Measurements from ENCODE around the gene FRRS1. TPM values are rescaled to one million over a fixed set of nuclear protein-coding genes. Genes with fewer than 3 reads are reported as not detected.
A peak's percentile ranks its signal among the peaks of the same experiment; 100 is the strongest.

The FRRS1 gene
- total RNA-seq, 1 donor, result 24.7 TPM

- no peak overlapping the region for H3K4me3 ChIP-seq (ENCODE audit: low read depth, low read length)
- peak; percentile 13 for DNase-seq (ENCODE audit: low read depth)
- TF ChIP-seq CTCF (IDR thresholded peaks at IDR 0.05; ENCODE audit: insufficient read depth, low read length), result no peak
These were observed 75.3 kb downstream of the FRRS1 start for GRCh38 chr1:99691175-99691574.

DNA sequence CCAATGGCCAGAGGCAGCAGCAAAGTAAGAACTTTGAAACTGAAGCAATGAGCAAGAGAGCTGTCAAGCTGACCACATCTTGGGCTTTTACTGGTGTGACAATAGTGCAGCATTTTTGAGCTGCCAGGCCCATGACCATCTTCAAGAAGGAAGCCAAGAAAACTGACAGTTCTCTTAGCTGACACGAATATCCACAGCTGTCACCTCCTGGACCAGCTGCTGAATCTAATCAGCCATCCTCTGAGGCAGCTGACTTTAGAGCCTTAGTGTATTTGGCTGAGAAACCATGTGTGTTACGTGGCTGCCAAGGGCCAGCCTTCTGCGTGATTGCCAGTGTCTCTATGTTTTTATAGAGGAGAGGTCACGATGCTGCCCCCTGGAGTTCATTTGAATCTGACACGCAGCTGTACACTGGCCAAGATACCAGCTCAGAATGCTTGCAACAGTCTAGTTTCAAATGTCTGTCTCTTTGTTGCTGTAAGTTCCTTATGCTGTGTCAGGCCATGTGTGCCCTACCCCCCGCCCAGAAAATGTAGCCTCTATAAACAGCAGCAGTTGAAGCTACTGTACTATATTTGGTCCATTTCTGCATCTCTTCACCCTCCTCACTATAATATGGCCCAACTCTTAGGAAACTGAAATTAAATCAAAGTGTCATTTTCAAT lies 80.8 kb downstream of the FRRS1 start:
- TF ChIP-seq CTCF (IDR thresholded peaks at IDR 0.05; ENCODE audit: insufficient read depth, low read length), result peak; percentile 50
- no peak overlapping the region for H3K4me3 ChIP-seq (ENCODE audit: low read depth, low read length)
- DNase-seq (ENCODE audit: low read depth), result peak; percentile 90

- no peak for TF ChIP-seq CTCF (IDR thresholded peaks at IDR 0.05; ENCODE audit: insufficient read depth, low read length)
- DNase-seq (ENCODE audit: low read depth), result peak; percentile 48
- no peak overlapping the region for H3K4me3 ChIP-seq (ENCODE audit: low read depth, low read length)
These were observed 84.1 kb downstream of the FRRS1 start for GRCh38 chr1:99682291-99682751.

DNA sequence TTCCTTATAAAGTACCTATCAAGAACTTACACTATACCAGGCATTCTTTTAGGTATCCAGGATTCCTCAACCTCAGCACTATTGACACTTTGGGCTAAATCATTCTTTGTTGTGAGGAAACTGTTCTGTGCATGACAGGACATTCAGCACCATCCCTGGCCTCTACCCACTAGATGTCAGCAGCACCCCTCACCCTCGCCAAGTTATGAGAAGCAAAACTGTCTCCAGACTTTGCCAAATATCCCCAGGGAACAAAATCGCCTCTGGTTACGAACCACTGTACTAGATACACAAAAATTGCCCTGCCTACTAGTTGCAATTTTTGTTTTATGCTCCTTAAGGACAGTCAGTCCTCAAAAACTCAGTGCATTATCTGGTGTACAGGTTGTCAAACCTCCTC lies 84.9 kb downstream of the FRRS1 start:
- DNase-seq (ENCODE audit: low read depth), result no peak

DNA sequence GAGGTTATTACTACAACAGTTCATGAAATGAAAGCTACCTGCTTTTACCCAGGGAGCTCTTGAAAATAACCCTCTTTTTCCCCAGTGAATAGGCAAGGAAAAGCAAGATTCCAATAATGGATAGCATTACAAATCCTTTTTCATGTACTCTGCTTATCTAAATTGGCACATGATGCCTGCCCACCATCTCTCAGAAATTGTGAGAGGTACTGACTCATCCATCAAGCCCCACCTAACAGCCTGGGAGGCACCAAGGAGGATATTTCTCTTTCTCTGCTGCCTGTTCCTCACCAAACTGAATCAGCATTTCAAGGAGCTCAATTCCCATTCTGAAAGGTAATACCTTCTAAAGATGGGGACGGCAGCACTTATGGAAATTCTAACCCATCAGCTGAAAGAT lies 86.2 kb downstream of the FRRS1 start:
- no peak for TF ChIP-seq CTCF (IDR thresholded peaks at IDR 0.05; ENCODE audit: insufficient read depth, low read length)
- H3K4me3 ChIP-seq (ENCODE audit: low read depth, low read length), result no peak overlapping the region
- DNase-seq (ENCODE audit: low read depth), result peak; percentile 67

More for the DNA sequence above, 84.9 kb downstream of the FRRS1 start:
- no peak for TF ChIP-seq CTCF (IDR thresholded peaks at IDR 0.05; ENCODE audit: insufficient read depth, low read length)
- H3K4me3 ChIP-seq (ENCODE audit: low read depth, low read length), result no peak overlapping the region

DNA sequence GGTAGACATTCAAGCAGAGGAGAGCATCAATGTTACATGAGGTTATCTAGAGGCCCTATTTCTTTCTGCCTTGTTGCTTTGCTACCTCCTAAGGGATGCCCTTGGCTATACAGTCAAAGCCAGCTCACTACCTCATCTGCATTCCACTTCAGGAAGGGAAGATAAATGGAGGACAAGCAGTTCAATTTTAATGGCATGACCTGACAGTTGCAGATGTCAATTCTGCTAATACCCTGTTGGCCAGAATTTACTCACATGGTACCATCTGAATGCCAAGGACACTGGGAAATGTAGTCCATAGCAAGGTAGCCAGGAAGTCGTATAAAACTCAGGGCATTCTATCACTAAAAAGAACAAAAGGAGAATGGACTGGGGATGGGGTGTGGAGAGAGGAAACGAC lies 89.0 kb downstream of the FRRS1 start:
- no peak for TF ChIP-seq CTCF (IDR thresholded peaks at IDR 0.05; ENCODE audit: insufficient read depth, low read length)
- no peak for DNase-seq (ENCODE audit: low read depth)
- H3K4me3 ChIP-seq (ENCODE audit: low read depth, low read length), result no peak overlapping the region

GRCh38 chr1:99676876-99677275 lies 89.6 kb downstream of the FRRS1 start:
- TF ChIP-seq CTCF (IDR thresholded peaks at IDR 0.05; ENCODE audit: insufficient read depth, low read length), result no peak

More at GRCh38 chr1:99676876-99677275, 89.6 kb downstream of the FRRS1 start:
- peak; percentile 27 for DNase-seq (ENCODE audit: low read depth)
- no peak overlapping the region for H3K4me3 ChIP-seq (ENCODE audit: low read depth, low read length)
